H9 (cell line): ENCODE data around the gene LRRC10. TPM values are rescaled to one million over a fixed set of nuclear protein-coding genes. Genes with fewer than 3 reads are reported as not detected.

ENCODE experiments used
- DNase-seq: peaks from one replicate; pipeline ENCODE4 v3.0.0-alpha.2; 2017
- H2AFZ ChIP-seq: one replicate; pipeline ENCODE4 v1.6.1; 2013; ENCODE audit warnings: mild to moderate bottlenecking, low read length, control low read depth, moderate library complexity
- H2AK5ac ChIP-seq: 2 replicates; pipeline ENCODE4 v1.6.1; 2013; ENCODE audit warnings: low read length, control low read depth, mixed read lengths; ENCODE audit not compliant: insufficient read length
- H2BK120ac ChIP-seq: one replicate; pipeline ENCODE4 v1.6.1; 2013; ENCODE audit warnings: low read depth, mild to moderate bottlenecking, low read length, control low read depth, inconsistent platforms; ENCODE audit not compliant: poor library complexity, severe bottlenecking
- H2BK12ac ChIP-seq: 2 replicates; pipeline ENCODE4 v1.6.1; 2013; ENCODE audit warnings: low read length, control low read depth, mixed read lengths, low read depth; ENCODE audit not compliant: insufficient read length
- H2BK15ac ChIP-seq: 2 replicates; pipeline ENCODE4 v1.6.1; 2013; ENCODE audit warnings: low read depth, low read length, control low read depth
- H2BK20ac ChIP-seq: one replicate; pipeline ENCODE4 v1.6.1; 2013; ENCODE audit warnings: low read depth, mild to moderate bottlenecking, low read length, control low read depth, inconsistent platforms; ENCODE audit not compliant: poor library complexity, severe bottlenecking
- H2BK5ac ChIP-seq: 2 replicates; pipeline ENCODE4 v1.6.1; 2013; ENCODE audit warnings: low read length, control low read depth, mixed read lengths; ENCODE audit not compliant: insufficient read length
- H3K14ac ChIP-seq: 2 replicates; pipeline ENCODE4 v1.6.1; 2013; ENCODE audit warnings: low read length, control low read depth; ENCODE audit not compliant: insufficient read depth
- H3K18ac ChIP-seq: 2 replicates; pipeline ENCODE4 v1.6.1; 2013; ENCODE audit warnings: low read depth, mild to moderate bottlenecking, mixed read lengths, low read length, control low read depth; ENCODE audit not compliant: insufficient read length
- H3K23ac ChIP-seq: 2 replicates; pipeline ENCODE4 v1.6.1; 2013; ENCODE audit warnings: low read length, control low read depth, mixed read lengths, low read depth; ENCODE audit not compliant: insufficient read length
- H3K23me2 ChIP-seq: 2 replicates; pipeline ENCODE4 v1.6.1; 2013; ENCODE audit warnings: low read depth, mild to moderate bottlenecking, mixed read lengths, low read length, control low read depth; ENCODE audit not compliant: insufficient read length, poor library complexity, severe bottlenecking
- H3K27ac ChIP-seq: 2 replicates; pipeline ENCODE4 v1.5.1; 2013; ENCODE audit warnings: low read length, control low read depth, mixed read lengths, low read depth; ENCODE audit not compliant: insufficient read length
- H3K27me3 ChIP-seq: 2 replicates; pipeline ENCODE4 v1.6.1; 2013; ENCODE audit warnings: low read length, control low read depth, inconsistent platforms; ENCODE audit not compliant: insufficient read depth
- H3K4ac ChIP-seq: 2 replicates; pipeline ENCODE4 v1.6.1; 2013; ENCODE audit warnings: low read depth, mild to moderate bottlenecking, control low read depth, inconsistent platforms, low read length, moderate library complexity
- H3K4me1 ChIP-seq: 2 replicates; pipeline ENCODE4 v1.6.1; 2013; ENCODE audit warnings: low read length, control low read depth, inconsistent platforms; ENCODE audit not compliant: insufficient read depth
- H3K4me2 ChIP-seq: 2 replicates; pipeline ENCODE4 v1.6.1; 2013; ENCODE audit warnings: low read length, control low read depth, mixed read lengths; ENCODE audit not compliant: insufficient read length, insufficient read depth
- H3K56ac ChIP-seq: 2 replicates; pipeline ENCODE4 v1.6.1; 2013; ENCODE audit warnings: low read depth, mild to moderate bottlenecking, mixed read lengths, low read length, control low read depth; ENCODE audit not compliant: insufficient read length
- H3K79me1 ChIP-seq: 2 replicates; pipeline ENCODE4 v1.6.1; 2013; ENCODE audit warnings: low read depth, mild to moderate bottlenecking, moderate library complexity, low read length, control low read depth, inconsistent platforms; ENCODE audit not compliant: insufficient read depth, poor library complexity, severe bottlenecking
- H3K79me2 ChIP-seq: 2 replicates; pipeline ENCODE4 v1.6.1; 2013; ENCODE audit warnings: low read length, control low read depth, inconsistent platforms; ENCODE audit not compliant: insufficient read depth
- H3K9ac ChIP-seq: 2 replicates; pipeline ENCODE4 v1.6.1; 2013; ENCODE audit warnings: low read length, control low read depth, mixed read lengths; ENCODE audit not compliant: insufficient read length; ENCODE audit errors: extremely low read depth
- H3K9me3 ChIP-seq: one replicate; pipeline ENCODE4 v1.6.1; 2013; ENCODE audit warnings: low read depth, low read length, inconsistent platforms; ENCODE audit not compliant: control insufficient read depth
- H3T11ph ChIP-seq: one replicate; pipeline ENCODE4 v1.6.1; 2013; ENCODE audit warnings: mild to moderate bottlenecking, low read length, control low read depth, inconsistent platforms
- H4K20me1 ChIP-seq: one replicate; pipeline ENCODE4 v1.6.1; 2013; ENCODE audit not compliant: control insufficient read depth, insufficient read length, insufficient read depth
- H4K5ac ChIP-seq: 2 replicates; pipeline ENCODE4 v1.6.1; 2013; ENCODE audit warnings: low read depth, mild to moderate bottlenecking, mixed read lengths, low read length, control low read depth; ENCODE audit not compliant: insufficient read length
- H4K8ac ChIP-seq: replicated peaks from 2 replicates; pipeline ENCODE4 v1.6.1; 2013; ENCODE audit warnings: low read length, control low read depth, mixed read lengths, low read depth; ENCODE audit not compliant: insufficient read length
- H4K91ac ChIP-seq: 2 replicates; pipeline ENCODE4 v1.6.1; 2013; ENCODE audit warnings: low read depth, mild to moderate bottlenecking, moderate library complexity, mixed read lengths, low read length, control low read depth; ENCODE audit not compliant: insufficient read length
- H3K27ac Mint-ChIP-seq, 3 experiments: 2 replicates in 2 of 3; 3 replicates in 1 of 3; pipeline ENCODE4 v1.8.0; 2020 to 2021; ENCODE audit warnings: mixed read lengths in 3 of 3, mild to moderate bottlenecking in 1 of 3, moderate library complexity in 1 of 3
- H3K27me3 Mint-ChIP-seq: 2 replicates; pipeline ENCODE4 v1.8.0; 2021; ENCODE audit warnings: low read depth, mild to moderate bottlenecking, moderate library complexity, mixed read lengths
- H3K36me3 Mint-ChIP-seq, 3 experiments: 2 replicates in 2 of 3; 3 replicates in 1 of 3; pipeline ENCODE4 v1.8.0; 2020 to 2021; ENCODE audit warnings: low read depth in 3 of 3, mixed read lengths in 3 of 3; ENCODE audit not compliant: insufficient read depth in 1 of 3
- H3K4me1 Mint-ChIP-seq, 2 experiments: 2 replicates each; pipeline ENCODE4 v1.8.0; 2020; ENCODE audit warnings: mixed read lengths in 2 of 2
- H3K4me3 Mint-ChIP-seq, 2 experiments: 2 replicates in 1 of 2; 3 replicates in 1 of 2; pipeline ENCODE4 v1.8.0; 2020 to 2021; ENCODE audit warnings: mild to moderate bottlenecking in 2 of 2, mixed read lengths in 2 of 2, moderate library complexity in 1 of 2
- H3K9me3 Mint-ChIP-seq, 2 experiments: 2 replicates in 1 of 2; 3 replicates in 1 of 2; pipeline ENCODE4 v1.8.0; 2020; ENCODE audit warnings: mild to moderate bottlenecking in 2 of 2, mixed read lengths in 2 of 2, moderate library complexity in 1 of 2
- total RNA-seq: library from RNA; stranded (reverse); gene quantifications from 2 replicates; pipeline ENCODE4 v1.2.1, GENCODE V29; 2021
- TF ChIP-seq, protein P1 (sequence below): fragments of 200-600 bp; sonication (generic); conservative IDR thresholded peaks from 3 replicates; pipeline ENCODE4 v1.8.0; 2021; ENCODE audit warnings: antibody characterized with exemption, mild to moderate bottlenecking

Gene LRRC10
- total RNA-seq, 1 experiment from 2014 or later: not detected

DNA sequence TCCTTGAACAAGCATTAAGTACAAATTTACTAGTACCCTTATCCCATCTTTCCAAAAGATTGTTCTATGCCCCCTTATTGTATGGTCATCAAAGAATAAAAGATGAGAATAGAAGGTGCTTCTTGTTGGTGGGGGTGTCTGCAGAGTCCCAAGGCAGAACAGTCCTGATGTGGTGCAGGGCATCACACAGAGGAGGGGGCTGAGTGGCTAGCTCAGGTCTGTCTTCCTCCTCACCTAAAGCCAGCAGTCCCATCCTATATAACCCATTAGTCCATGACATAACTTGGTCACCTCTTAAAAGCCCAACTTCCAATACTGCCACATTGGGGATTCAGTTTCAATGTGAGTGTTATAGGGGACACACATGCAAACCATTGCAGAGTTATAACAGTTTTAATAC is 9.9 kb downstream of the LRRC10 start:
- no peaks in the 10 kb centered on the region for H3K4me1 Mint-ChIP-seq
- Histone ChIP-seq H3K79me1 (no peaks in the 10 kb centered on the region), H3K18ac (no peak overlapping the region), H3K23ac (no peak overlapping the region), H4K20me1 (no peaks in the 10 kb centered on the region), H4K8ac (no peak overlapping the region), H3K4me1 (no peaks in the 10 kb centered on the region), H2BK120ac (no peak overlapping the region), H3K14ac (no peak overlapping the region), H3K27ac (no peak overlapping the region), H3K27me3 (no peaks in the 10 kb centered on the region), H3T11ph (no peak overlapping the region), H3K79me2 (no peaks in the 10 kb centered on the region), H4K5ac (no peak overlapping the region), H3K23me2 (no peaks in the 10 kb centered on the region), H3K4ac (no peak overlapping the region), H2BK15ac (no peak overlapping the region), H3K9ac (no peak overlapping the region), H3K4me2 (no peak overlapping the region), H3K9me3 (no peaks in the 10 kb centered on the region), H4K91ac (no peak overlapping the region), H3K56ac (no peak overlapping the region), H2BK12ac (no peak overlapping the region), H2BK20ac (no peak overlapping the region), H2AK5ac (no peak overlapping the region), H2AFZ (no peak overlapping the region), H2BK5ac (no peak overlapping the region)
- DNase-seq: no peak
- TF ChIP-seq, protein P1, sequence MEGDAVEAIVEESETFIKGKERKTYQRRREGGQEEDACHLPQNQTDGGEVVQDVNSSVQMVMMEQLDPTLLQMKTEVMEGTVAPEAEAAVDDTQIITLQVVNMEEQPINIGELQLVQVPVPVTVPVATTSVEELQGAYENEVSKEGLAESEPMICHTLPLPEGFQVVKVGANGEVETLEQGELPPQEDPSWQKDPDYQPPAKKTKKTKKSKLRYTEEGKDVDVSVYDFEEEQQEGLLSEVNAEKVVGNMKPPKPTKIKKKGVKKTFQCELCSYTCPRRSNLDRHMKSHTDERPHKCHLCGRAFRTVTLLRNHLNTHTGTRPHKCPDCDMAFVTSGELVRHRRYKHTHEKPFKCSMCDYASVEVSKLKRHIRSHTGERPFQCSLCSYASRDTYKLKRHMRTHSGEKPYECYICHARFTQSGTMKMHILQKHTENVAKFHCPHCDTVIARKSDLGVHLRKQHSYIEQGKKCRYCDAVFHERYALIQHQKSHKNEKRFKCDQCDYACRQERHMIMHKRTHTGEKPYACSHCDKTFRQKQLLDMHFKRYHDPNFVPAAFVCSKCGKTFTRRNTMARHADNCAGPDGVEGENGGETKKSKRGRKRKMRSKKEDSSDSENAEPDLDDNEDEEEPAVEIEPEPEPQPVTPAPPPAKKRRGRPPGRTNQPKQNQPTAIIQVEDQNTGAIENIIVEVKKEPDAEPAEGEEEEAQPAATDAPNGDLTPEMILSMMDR: no peak
- H3K9me3 Mint-ChIP-seq: 0 out of 5 replicates have a peak, but pooled peaks cover 0 to 2% of the 10 kb centered on the region in 2 experiments
- no peaks in the 10 kb centered on the region; the same call in 1 of the 2 replicates for H3K27me3 Mint-ChIP-seq
- no peak overlapping the region for H3K4me3 Mint-ChIP-seq
- no peak overlapping the region; a peak in 1 of 7 replicates for H3K27ac Mint-ChIP-seq
- H3K36me3 Mint-ChIP-seq: peaks cover 53 to 71% (median 68%) of the 10 kb centered on the region in 3 experiments; a peak in 6 of 7 replicates
